Glutamatergic neuron (in vitro differentiated cells): ENCODE data around the gene CYTH2. TPM values are rescaled to one million over a fixed set of nuclear protein-coding genes. Genes with fewer than 3 reads are reported as not detected.

Experiments used
- DNase-seq: peaks from one replicate; pipeline ENCODE4 v3.0.0; 2022
- H3K27ac Mint-ChIP-seq: one replicate; pipeline ENCODE4 v1.8.0; 2020; ENCODE audit warnings: mild to moderate bottlenecking, mixed read lengths, inconsistent platforms; ENCODE audit not compliant: unreplicated experiment
- H3K27me3 Mint-ChIP-seq: one replicate; pipeline ENCODE4 v1.8.0; 2020; ENCODE audit warnings: mild to moderate bottlenecking, moderate library complexity, mixed read lengths, inconsistent platforms; ENCODE audit not compliant: unreplicated experiment
- H3K36me3 Mint-ChIP-seq: one replicate; pipeline ENCODE4 v1.8.0; 2020; ENCODE audit warnings: mild to moderate bottlenecking, mixed read lengths, inconsistent platforms; ENCODE audit not compliant: unreplicated experiment
- H3K4me1 Mint-ChIP-seq: one replicate; pipeline ENCODE4 v1.8.0; 2020; ENCODE audit warnings: mild to moderate bottlenecking, low read depth, mixed read lengths, inconsistent platforms; ENCODE audit not compliant: unreplicated experiment
- H3K4me3 Mint-ChIP-seq: one replicate; pipeline ENCODE4 v1.8.0; 2020; ENCODE audit warnings: mild to moderate bottlenecking, mixed read lengths, inconsistent platforms; ENCODE audit not compliant: unreplicated experiment
- H3K9me3 Mint-ChIP-seq: one replicate; pipeline ENCODE4 v1.8.0; 2020; ENCODE audit warnings: mild to moderate bottlenecking, moderate library complexity, mixed read lengths, inconsistent platforms; ENCODE audit not compliant: unreplicated experiment
- CTCF ChIP-seq: fragments of 200-600 bp; sonication (generic); IDR thresholded peaks from one replicate; pipeline ENCODE4 v1.5.0; 2021; ENCODE audit not compliant: partially characterized antibody, unreplicated experiment
- total RNA-seq: library from RNA; stranded (reverse); fragmentation: NEBNext Ultra II Directional; extraction: Animal tissue kit (Norgen Biotek cat#: 25700); gene quantifications from one replicate; pipeline ENCODE4 v1.2.1, GENCODE V29; 2021; ENCODE audit not compliant: unreplicated experiment

The CYTH2 gene
- total RNA-seq, 1 donor from 2014 or later: 233 TPM

- Mint-ChIP-seq H3K27ac (no peak overlapping the region), H3K4me3 (no peak overlapping the region)
- no peak for DNase-seq
These were observed 33.3 kb downstream of the CYTH2 start for GRCh38 chr19:48502350-48503018.

GRCh38 chr19:48506138-48506733, 37.1 kb downstream of the CYTH2 start:
- TF ChIP-seq CTCF: peak; percentile 66
- no peak for DNase-seq
- H3K4me1 Mint-ChIP-seq: peaks cover 7% of the 10 kb centered on the region
- H3K36me3 Mint-ChIP-seq: no peaks in the 10 kb centered on the region
- no peaks in the 10 kb centered on the region for H3K9me3 Mint-ChIP-seq
- H3K27ac Mint-ChIP-seq: no peak overlapping the region
- H3K4me3 Mint-ChIP-seq: no peak overlapping the region
- peaks cover 4% of the 10 kb centered on the region for H3K27me3 Mint-ChIP-seq

More at GRCh38 chr19:48502350-48503018, 33.3 kb downstream of the CYTH2 start:
- Mint-ChIP-seq H3K4me1 (no peaks in the 10 kb centered on the region), H3K36me3 (no peaks in the 10 kb centered on the region), H3K9me3 (peaks cover 2% of the 10 kb centered on the region), H3K27me3 (no peaks in the 10 kb centered on the region)
- TF ChIP-seq CTCF: no peak

DNA sequence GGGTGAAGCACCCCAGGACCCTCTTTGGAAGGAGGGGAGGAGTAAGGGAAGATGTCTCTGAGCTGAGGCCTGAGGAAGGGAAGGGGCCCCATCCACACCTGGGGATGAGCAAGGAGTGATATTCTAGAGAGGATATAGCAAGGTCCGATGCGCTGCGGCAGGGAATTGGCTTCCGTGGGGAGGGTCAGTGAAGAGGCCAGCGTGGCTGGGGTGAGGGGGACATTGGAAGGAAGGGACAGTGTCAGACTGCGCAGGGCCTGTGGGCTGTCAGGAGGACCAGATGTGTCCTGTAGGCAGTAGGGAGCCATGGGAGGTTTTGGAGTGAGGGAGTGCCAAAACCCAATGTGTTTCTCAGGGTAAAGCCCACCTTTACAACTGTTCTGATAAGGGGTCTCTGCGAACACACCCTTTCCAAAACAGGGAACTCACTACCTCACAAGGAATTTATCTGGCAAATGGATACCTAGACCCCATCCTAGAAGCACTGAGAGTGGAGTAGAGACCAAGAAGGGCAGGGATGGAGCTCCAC, 38.8 kb downstream of the CYTH2 start:
- Mint-ChIP-seq H3K4me1 (peaks cover 7% of the 10 kb centered on the region), H3K9me3 (no peaks in the 10 kb centered on the region), H3K27me3 (peaks cover 4% of the 10 kb centered on the region), H3K27ac (no peak overlapping the region), H3K36me3 (no peaks in the 10 kb centered on the region), H3K4me3 (no peak overlapping the region)
- no peak for DNase-seq
- TF ChIP-seq CTCF: no peak

DNA sequence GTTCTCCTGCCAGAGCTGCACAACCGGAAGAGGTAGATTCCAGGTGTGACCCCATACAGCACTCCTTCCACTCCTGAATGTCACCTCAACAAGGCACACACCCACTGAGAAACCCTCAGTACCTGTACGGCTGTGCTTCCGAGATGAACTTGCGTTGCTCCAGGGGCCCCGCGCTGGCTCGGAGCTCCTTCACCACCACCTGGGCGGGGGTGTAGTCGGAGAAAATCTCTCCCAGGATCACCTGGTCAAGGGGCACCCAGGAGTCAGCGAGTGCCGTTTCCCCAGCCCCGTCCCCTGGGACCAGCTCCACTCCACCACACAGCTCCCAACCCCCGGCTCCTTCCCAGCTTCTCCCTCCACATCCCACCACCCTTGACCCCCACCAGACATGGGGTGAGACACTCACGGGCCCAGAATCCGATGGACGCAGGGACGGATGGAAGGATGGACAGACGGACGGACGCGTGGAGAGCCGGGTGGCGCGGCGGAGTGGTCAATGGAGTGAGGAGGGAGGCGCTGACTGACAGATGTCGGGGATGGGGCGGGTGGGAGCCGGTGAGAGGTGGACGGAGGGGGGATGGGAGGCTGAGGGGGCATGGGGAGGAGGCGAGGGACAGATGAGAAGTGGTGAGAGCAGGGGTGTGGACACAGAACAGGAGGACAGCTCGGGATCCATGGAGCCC, 39.7 kb downstream of the CYTH2 start:
- H3K9me3 Mint-ChIP-seq: peaks cover under 1% of the 10 kb centered on the region
- peaks cover 7% of the 10 kb centered on the region for H3K4me1 Mint-ChIP-seq
- H3K4me3 Mint-ChIP-seq: no peak overlapping the region
- H3K36me3 Mint-ChIP-seq: no peaks in the 10 kb centered on the region
- TF ChIP-seq CTCF: no peak
- DNase-seq: no peak
- peaks cover 4% of the 10 kb centered on the region for H3K27me3 Mint-ChIP-seq
- no peak overlapping the region for H3K27ac Mint-ChIP-seq
